Chondrocyte (in vitro differentiated cells): ENCODE measurements around the gene SCT. TPM values are rescaled to one million over a fixed set of nuclear protein-coding genes. Genes with fewer than 3 reads are reported as not detected.
A peak's percentile ranks its signal among the peaks of the same experiment; 100 is the strongest.

Experiments used
- DNase-seq: peaks from one replicate; pipeline ENCODE4 v3.0.0; 2021; ENCODE audit warnings: mixed read lengths, low spot score
- H3K27ac Mint-ChIP-seq: one replicate; pipeline ENCODE4 v1.8.0; 2021; ENCODE audit warnings: mild to moderate bottlenecking, moderate library complexity, mixed read lengths; ENCODE audit not compliant: unreplicated experiment
- H3K27me3 Mint-ChIP-seq: 2 replicates; pipeline ENCODE4 v1.8.0; 2021; ENCODE audit warnings: low read depth, mixed read lengths
- H3K36me3 Mint-ChIP-seq: 2 replicates; pipeline ENCODE4 v1.8.0; 2021; ENCODE audit warnings: low read depth, mixed read lengths
- H3K4me1 Mint-ChIP-seq: 2 replicates; pipeline ENCODE4 v1.8.0; 2021; ENCODE audit warnings: low read depth, mild to moderate bottlenecking, mixed read lengths
- H3K4me3 Mint-ChIP-seq: one replicate; pipeline ENCODE4 v1.8.0; 2021; ENCODE audit warnings: mild to moderate bottlenecking, moderate library complexity, mixed read lengths; ENCODE audit not compliant: unreplicated experiment
- H3K9me3 Mint-ChIP-seq: 2 replicates; pipeline ENCODE4 v1.8.0; 2021; ENCODE audit warnings: low read depth, mixed read lengths
- CTCF ChIP-seq: fragments of 200-600 bp; sonication (generic); IDR thresholded peaks from 2 replicates; pipeline ENCODE4 v1.5.0; 2021; ENCODE audit warnings: antibody characterized with exemption, mild to moderate bottlenecking, moderate library complexity
- total RNA-seq: library from RNA; stranded (reverse); gene quantifications from 3 replicates; pipeline ENCODE4 v1.2.1, GENCODE V29; 2021

Gene SCT
- total RNA-seq, 1 donor from 2014 or later, result 0.72 TPM

GRCh38 chr11:609341-609811 is 17.6 kb downstream of the SCT start:
- no peaks in the 10 kb centered on the region for H3K27me3 Mint-ChIP-seq
- H3K4me1 Mint-ChIP-seq, result peaks cover 3% of the 10 kb centered on the region
- no peak for TF ChIP-seq CTCF
- H3K36me3 Mint-ChIP-seq, result peaks cover 22% of the 10 kb centered on the region
- H3K4me3 Mint-ChIP-seq, result no peak overlapping the region
- peak; percentile 84 for DNase-seq
- no peak overlapping the region for H3K27ac Mint-ChIP-seq
- H3K9me3 Mint-ChIP-seq, result no peaks in the 10 kb centered on the region

GRCh38 chr11:608791-609251 is 18.2 kb downstream of the SCT start:
- no peak for TF ChIP-seq CTCF
- no peaks in the 10 kb centered on the region for H3K9me3 Mint-ChIP-seq
- H3K4me1 Mint-ChIP-seq, result no peaks in the 10 kb centered on the region
- no peaks in the 10 kb centered on the region for H3K27me3 Mint-ChIP-seq
- no peak for DNase-seq
- H3K36me3 Mint-ChIP-seq, result peaks cover 25% of the 10 kb centered on the region
- no peak overlapping the region for H3K4me3 Mint-ChIP-seq
- peak overlapping the region; percentile 49 for H3K27ac Mint-ChIP-seq

- peak; percentile 90 for DNase-seq
- Mint-ChIP-seq H3K4me1 (no peaks in the 10 kb centered on the region), H3K27me3 (no peaks in the 10 kb centered on the region), H3K27ac (no peak overlapping the region), H3K4me3 (no peak overlapping the region), H3K36me3 (peaks cover 28% of the 10 kb centered on the region), H3K9me3 (no peaks in the 10 kb centered on the region)
- no peak for TF ChIP-seq CTCF
Measured at GRCh38 chr11:607971-608659, 18.9 kb downstream of the SCT start.

GRCh38 chr11:607020-607780 is 19.8 kb downstream of the SCT start:
- Mint-ChIP-seq H3K4me1 (no peaks in the 10 kb centered on the region), H3K4me3 (no peak overlapping the region), H3K27ac (no peak overlapping the region), H3K27me3 (no peaks in the 10 kb centered on the region), H3K9me3 (no peaks in the 10 kb centered on the region), H3K36me3 (peaks cover 28% of the 10 kb centered on the region)
- TF ChIP-seq CTCF, result no peak
- peak; percentile 89 for DNase-seq

- no peak overlapping the region for H3K4me3 Mint-ChIP-seq
- H3K4me1 Mint-ChIP-seq, result no peaks in the 10 kb centered on the region
- peak; percentile 93 for DNase-seq
- H3K27me3 Mint-ChIP-seq, result no peaks in the 10 kb centered on the region
- TF ChIP-seq CTCF, result no peak
- no peaks in the 10 kb centered on the region for H3K9me3 Mint-ChIP-seq
- H3K27ac Mint-ChIP-seq, result no peak overlapping the region
- peaks cover 31% of the 10 kb centered on the region for H3K36me3 Mint-ChIP-seq
Measured at GRCh38 chr11:606245-606644, 20.7 kb downstream of the SCT start.
